Measurements from ENCODE around the gene FOXJ1.
A peak's percentile ranks its signal among the peaks of the same experiment; 100 is the strongest.

The FOXJ1 gene

DNA sequence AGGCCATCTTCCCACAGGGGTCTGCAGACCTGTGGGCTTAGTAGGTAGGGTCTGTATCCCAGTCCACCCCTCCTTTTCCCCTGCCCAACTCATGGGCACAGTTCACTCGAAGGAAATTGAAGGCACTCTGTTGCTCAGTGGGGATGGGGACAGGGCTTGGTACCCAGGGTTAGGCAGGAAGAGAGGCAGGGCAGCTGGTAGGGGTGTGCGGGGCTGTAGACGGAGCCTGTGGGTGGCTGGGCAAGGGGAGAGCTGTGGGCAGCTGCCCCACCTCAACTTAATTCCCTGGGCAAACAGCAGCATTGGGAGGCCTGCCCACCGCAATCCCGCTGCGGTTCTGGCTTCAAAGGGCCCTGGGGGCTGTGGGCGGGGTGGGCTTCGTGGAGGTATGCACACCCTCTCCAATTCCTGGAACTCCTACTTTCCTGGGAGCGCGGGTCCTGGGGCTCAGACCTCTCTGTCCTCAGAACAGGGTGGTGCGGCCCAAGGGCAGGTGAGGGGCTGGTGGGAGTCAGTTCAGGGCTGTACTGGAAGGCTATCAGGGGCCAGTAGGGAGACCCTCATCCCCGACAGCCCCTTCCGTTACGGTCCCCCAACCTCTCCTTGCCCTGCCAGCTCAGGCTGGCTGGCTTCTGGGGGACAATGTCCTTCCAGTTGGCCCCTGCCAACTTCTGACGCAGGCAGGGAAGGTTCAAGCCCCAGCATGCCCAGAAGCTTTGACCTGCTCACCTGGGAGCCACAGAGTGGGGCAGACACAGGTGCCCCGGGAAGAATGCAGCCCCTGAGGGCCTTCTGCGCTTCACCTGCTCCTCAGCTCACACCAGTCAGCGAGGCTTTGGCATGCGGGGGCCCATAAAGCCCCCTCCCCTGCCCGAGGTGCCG, 9.1 kb downstream of the FOXJ1 start:
- Histone ChIP-seq H3K27ac (ENCODE audit: extremely low read depth, low read depth, low read length) (0 out of 2 replicates have a peak overlapping the region, but pooled peaks have one; percentile 31), H3K4me3 (ENCODE audit: low read depth, low read length) (no peak overlapping the region), H3K9me3 (ENCODE audit: control insufficient read depth, insufficient read depth, low read depth, low read length) (no peaks in the 10 kb centered on the region), H3K36me3 (ENCODE audit: control insufficient read depth in 2 of 2, insufficient read depth in 1 of 2, low read length in 2 of 2) (no peaks in the 10 kb centered on the region), H3K4me1 (ENCODE audit: control insufficient read depth, insufficient read depth, low read length) (peaks cover 4% of the 10 kb centered on the region)
- ChIA-PET CTCF (interaction anchor here (0.5 to 2.8 kb wide), 8 partner anchors 10 to 138 kb away, joined by 3 to 14 read pairs (median 6); no protein-coding TSS in a partner anchor), POLR2A (interaction anchor here (0.5 to 2.5 kb wide), 6 partner anchors 10 to 379 kb away, joined by 3 to 8 read pairs (median 3); partner anchors contain the start of gene UBALD2)
- TF ChIP-seq ZFHX2 (tag by site-specific recombination; conservative IDR thresholded peaks at IDR 0.05) (peak; percentile 88), EGR2 (tag by site-specific recombination; IDR thresholded peaks at IDR 0.05; ENCODE audit: low read depth) (peak; percentile 94), ZNF560 (tag by site-specific recombination; IDR thresholded peaks at IDR 0.05; ENCODE audit: borderline replicate concordance) (no peak), BCL11A (tag by site-specific recombination; IDR thresholded peaks at IDR 0.05; ENCODE audit: low read depth) (no peak), ZSCAN30 (tag by site-specific recombination; IDR thresholded peaks at IDR 0.05) (no peak)
- TF ChIP-seq, protein P1, sequence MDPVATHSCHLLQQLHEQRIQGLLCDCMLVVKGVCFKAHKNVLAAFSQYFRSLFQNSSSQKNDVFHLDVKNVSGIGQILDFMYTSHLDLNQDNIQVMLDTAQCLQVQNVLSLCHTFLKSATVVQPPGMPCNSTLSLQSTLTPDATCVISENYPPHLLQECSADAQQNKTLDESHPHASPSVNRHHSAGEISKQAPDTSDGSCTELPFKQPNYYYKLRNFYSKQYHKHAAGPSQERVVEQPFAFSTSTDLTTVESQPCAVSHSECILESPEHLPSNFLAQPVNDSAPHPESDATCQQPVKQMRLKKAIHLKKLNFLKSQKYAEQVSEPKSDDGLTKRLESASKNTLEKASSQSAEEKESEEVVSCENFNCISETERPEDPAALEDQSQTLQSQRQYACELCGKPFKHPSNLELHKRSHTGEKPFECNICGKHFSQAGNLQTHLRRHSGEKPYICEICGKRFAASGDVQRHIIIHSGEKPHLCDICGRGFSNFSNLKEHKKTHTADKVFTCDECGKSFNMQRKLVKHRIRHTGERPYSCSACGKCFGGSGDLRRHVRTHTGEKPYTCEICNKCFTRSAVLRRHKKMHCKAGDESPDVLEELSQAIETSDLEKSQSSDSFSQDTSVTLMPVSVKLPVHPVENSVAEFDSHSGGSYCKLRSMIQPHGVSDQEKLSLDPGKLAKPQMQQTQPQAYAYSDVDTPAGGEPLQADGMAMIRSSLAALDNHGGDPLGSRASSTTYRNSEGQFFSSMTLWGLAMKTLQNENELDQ (tag by site-specific recombination; IDR thresholded peaks at IDR 0.05; ENCODE audit: low read depth) = no peak

DNA sequence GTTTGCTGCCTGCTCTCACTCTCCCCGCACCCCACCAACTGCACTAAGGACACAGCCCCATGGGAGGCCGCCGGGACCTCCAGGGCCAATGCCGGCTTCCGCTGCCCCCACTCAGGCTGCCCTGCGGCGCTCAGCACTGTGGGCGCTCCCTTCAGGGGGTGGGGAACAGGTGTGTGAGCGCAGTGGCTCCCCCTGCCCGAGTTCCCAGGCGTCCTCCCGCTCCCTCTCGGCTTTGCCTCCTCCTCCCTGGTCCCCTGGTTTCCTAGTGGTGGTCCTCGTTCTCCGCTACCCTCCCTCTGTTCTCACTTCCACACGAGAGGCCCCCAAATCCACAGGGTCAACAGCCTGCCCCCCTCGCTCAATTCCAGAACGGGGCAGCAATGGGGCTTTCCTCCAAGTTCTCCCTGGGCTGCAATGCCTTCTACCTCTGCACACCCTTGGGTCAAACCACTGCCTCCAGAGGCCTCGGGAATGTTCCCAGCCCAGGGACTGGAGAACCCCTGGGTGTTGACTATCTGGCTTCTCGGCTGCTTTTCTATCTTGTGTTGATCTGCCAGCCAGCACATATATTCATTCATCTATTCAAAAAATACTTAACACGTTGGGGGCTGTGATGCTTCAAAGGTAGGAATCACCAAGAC, 9.9 kb downstream of the FOXJ1 start:
- H3K9me3 ChIP-seq (ENCODE audit: control insufficient read depth, insufficient read depth, low read depth, low read length) = no peaks in the 10 kb centered on the region
- no peaks in the 10 kb centered on the region for H3K36me3 ChIP-seq (ENCODE audit: control insufficient read depth in 2 of 2, insufficient read depth in 1 of 2, low read length in 2 of 2)
- H3K27ac ChIP-seq (ENCODE audit: extremely low read depth, low read depth, low read length) = no peak overlapping the region
- POLR2A ChIA-PET = no interaction called here
- CTCF ChIA-PET = interaction anchor here (0.9 to 1.8 kb wide), 4 partner anchors 10 to 148 kb away, joined by 3 to 10 read pairs (median 5); no protein-coding TSS in a partner anchor
- no peak overlapping the region for H3K4me3 ChIP-seq (ENCODE audit: low read depth, low read length)
- peaks cover 4% of the 10 kb centered on the region for H3K4me1 ChIP-seq (ENCODE audit: control insufficient read depth, insufficient read depth, low read length)
- no peak for TF ChIP-seq ZNF792 (tag by site-specific recombination; IDR thresholded peaks at IDR 0.05)
- TF ChIP-seq ZNF610 (tag by site-specific recombination; IDR thresholded peaks at IDR 0.05; ENCODE audit: borderline replicate concordance) = no peak
- TF ChIP-seq GLI2 (tag by site-specific recombination; IDR thresholded peaks at IDR 0.05; ENCODE audit: borderline replicate concordance, low read depth) = no peak
- no peak for TF ChIP-seq ZNF140 (tag by site-specific recombination; IDR thresholded peaks at IDR 0.05)
- no peak for TF ChIP-seq ZFP3 (tag by site-specific recombination; IDR thresholded peaks at IDR 0.05; ENCODE audit: low read depth)
- no peak for TF ChIP-seq ZNF221 (tag by site-specific recombination; IDR thresholded peaks at IDR 0.05; ENCODE audit: borderline replicate concordance)
- TF ChIP-seq, protein P2, sequence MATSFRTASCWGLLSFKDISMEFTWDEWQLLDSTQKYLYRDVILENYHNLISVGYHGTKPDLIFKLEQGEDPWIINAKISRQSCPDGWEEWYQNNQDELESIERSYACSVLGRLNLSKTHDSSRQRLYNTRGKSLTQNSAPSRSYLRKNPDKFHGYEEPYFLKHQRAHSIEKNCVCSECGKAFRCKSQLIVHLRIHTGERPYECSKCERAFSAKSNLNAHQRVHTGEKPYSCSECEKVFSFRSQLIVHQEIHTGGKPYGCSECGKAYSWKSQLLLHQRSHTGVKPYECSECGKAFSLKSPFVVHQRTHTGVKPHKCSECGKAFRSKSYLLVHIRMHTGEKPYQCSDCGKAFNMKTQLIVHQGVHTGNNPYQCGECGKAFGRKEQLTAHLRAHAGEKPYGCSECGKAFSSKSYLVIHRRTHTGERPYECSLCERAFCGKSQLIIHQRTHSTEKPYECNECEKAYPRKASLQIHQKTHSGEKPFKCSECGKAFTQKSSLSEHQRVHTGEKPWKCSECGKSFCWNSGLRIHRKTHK (tag by site-specific recombination; IDR thresholded peaks at IDR 0.05) = no peak
- no peak for TF ChIP-seq ZNF23 (tag by site-specific recombination; IDR thresholded peaks at IDR 0.05; ENCODE audit: borderline replicate concordance)
- TF ChIP-seq ZNF571 (tag by site-specific recombination; IDR thresholded peaks at IDR 0.05) = no peak
- TF ChIP-seq ZNF747 (tag by site-specific recombination; IDR thresholded peaks at IDR 0.05) = no peak
- no peak for TF ChIP-seq ZNF214 (tag by site-specific recombination; IDR thresholded peaks at IDR 0.05; ENCODE audit: borderline replicate concordance)
- no peak for TF ChIP-seq ZXDB (tag by site-specific recombination; IDR thresholded peaks at IDR 0.05)
- TF ChIP-seq ZFP41 (tag by site-specific recombination; IDR thresholded peaks at IDR 0.05; ENCODE audit: borderline replicate concordance) = no peak
- TF ChIP-seq ZNF391 (tag by site-specific recombination; IDR thresholded peaks at IDR 0.05; ENCODE audit: borderline replicate concordance, low read depth) = no peak
- TF ChIP-seq ZNF223 (tag by site-specific recombination; IDR thresholded peaks at IDR 0.05) = no peak
- TF ChIP-seq, protein P3, sequence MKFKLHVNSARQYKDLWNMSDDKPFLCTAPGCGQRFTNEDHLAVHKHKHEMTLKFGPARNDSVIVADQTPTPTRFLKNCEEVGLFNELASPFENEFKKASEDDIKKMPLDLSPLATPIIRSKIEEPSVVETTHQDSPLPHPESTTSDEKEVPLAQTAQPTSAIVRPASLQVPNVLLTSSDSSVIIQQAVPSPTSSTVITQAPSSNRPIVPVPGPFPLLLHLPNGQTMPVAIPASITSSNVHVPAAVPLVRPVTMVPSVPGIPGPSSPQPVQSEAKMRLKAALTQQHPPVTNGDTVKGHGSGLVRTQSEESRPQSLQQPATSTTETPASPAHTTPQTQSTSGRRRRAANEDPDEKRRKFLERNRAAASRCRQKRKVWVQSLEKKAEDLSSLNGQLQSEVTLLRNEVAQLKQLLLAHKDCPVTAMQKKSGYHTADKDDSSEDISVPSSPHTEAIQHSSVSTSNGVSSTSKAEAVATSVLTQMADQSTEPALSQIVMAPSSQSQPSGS (tag by site-specific recombination; IDR thresholded peaks at IDR 0.05; ENCODE audit: low read depth) = no peak
- TF ChIP-seq, protein P4, sequence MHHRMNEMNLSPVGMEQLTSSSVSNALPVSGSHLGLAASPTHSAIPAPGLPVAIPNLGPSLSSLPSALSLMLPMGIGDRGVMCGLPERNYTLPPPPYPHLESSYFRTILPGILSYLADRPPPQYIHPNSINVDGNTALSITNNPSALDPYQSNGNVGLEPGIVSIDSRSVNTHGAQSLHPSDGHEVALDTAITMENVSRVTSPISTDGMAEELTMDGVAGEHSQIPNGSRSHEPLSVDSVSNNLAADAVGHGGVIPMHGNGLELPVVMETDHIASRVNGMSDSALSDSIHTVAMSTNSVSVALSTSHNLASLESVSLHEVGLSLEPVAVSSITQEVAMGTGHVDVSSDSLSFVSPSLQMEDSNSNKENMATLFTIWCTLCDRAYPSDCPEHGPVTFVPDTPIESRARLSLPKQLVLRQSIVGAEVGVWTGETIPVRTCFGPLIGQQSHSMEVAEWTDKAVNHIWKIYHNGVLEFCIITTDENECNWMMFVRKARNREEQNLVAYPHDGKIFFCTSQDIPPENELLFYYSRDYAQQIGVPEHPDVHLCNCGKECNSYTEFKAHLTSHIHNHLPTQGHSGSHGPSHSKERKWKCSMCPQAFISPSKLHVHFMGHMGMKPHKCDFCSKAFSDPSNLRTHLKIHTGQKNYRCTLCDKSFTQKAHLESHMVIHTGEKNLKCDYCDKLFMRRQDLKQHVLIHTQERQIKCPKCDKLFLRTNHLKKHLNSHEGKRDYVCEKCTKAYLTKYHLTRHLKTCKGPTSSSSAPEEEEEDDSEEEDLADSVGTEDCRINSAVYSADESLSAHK (tag by site-specific recombination; IDR thresholded peaks at IDR 0.05) = no peak
- TF ChIP-seq ZBTB48 (tag by site-specific recombination; IDR thresholded peaks at IDR 0.05) = no peak

Measured in HEK293 (cell line).